Activated CD4-positive, alpha-beta T cell treated with anti-CD3 and anti-CD28 coated beads, Interleukin-2, Interleukin-6, amounts not matched to agents 100 ng/mL and 50 ng/mL, durations not matched to agents 16 hours and 8 hours (primary cell): ENCODE data around the gene RIN3.

Experiments used
- DNase-seq: peaks from one replicate; pipeline ENCODE4 v3.0.0-alpha.2; 2020

The RIN3 gene

GRCh38 chr14:92556863-92557543 lies 43.4 kb downstream of the RIN3 start:
- DNase-seq = no peak

GRCh38 chr14:92557544-92557912 lies 43.9 kb downstream of the RIN3 start:
- no peak for DNase-seq

GRCh38 chr14:92558319-92558718 lies 44.7 kb downstream of the RIN3 start:
- peak; percentile 69 for DNase-seq

GRCh38 chr14:92559486-92559885 lies 45.9 kb downstream of the RIN3 start:
- DNase-seq = no peak

GRCh38 chr14:92560106-92560865 lies 46.7 kb downstream of the RIN3 start:
- DNase-seq = peak; percentile 47

GRCh38 chr14:92561906-92562479 lies 48.4 kb downstream of the RIN3 start:
- peak; percentile 57 for DNase-seq

GRCh38 chr14:92563359-92563758 lies 49.8 kb downstream of the RIN3 start:
- peak; percentile 80 for DNase-seq

GRCh38 chr14:92563765-92564285 lies 50.2 kb downstream of the RIN3 start:
- DNase-seq = no peak

- DNase-seq = no peak
Measured at GRCh38 chr14:92564344-92565039, 50.9 kb downstream of the RIN3 start.

- DNase-seq = no peak
Measured at GRCh38 chr14:92565040-92565717, 51.6 kb downstream of the RIN3 start.

- DNase-seq = no peak
Measured at GRCh38 chr14:92565718-92566115, 52.1 kb downstream of the RIN3 start.

- no peak for DNase-seq
Measured at GRCh38 chr14:92567173-92567725, 53.7 kb downstream of the RIN3 start.

- no peak for DNase-seq
Measured at GRCh38 chr14:92568621-92569479, 55.3 kb downstream of the RIN3 start.

GRCh38 chr14:92570674-92571262 lies 57.2 kb downstream of the RIN3 start:
- no peak for DNase-seq

- no peak for DNase-seq
Measured at GRCh38 chr14:92572050-92572449, 58.5 kb downstream of the RIN3 start.

- no peak for DNase-seq
Measured at GRCh38 chr14:92573761-92574498, 60.3 kb downstream of the RIN3 start.

GRCh38 chr14:92575061-92575747 lies 61.6 kb downstream of the RIN3 start:
- no peak for DNase-seq

GRCh38 chr14:92575748-92576303 lies 62.2 kb downstream of the RIN3 start:
- no peak for DNase-seq

GRCh38 chr14:92577321-92577742 lies 63.8 kb downstream of the RIN3 start:
- peak; percentile 68 for DNase-seq
